Astrocyte (in vitro differentiated cells and primary cell): ENCODE measurements around the gene ZNF23. TPM values are rescaled to one million over a fixed set of nuclear protein-coding genes. Genes with fewer than 3 reads are reported as not detected.

Experiments used
- DNase-seq: peaks from one replicate; pipeline ENCODE4 v3.0.0-alpha.2; 2010; ENCODE audit warnings: low read depth
- FAIRE-seq: peaks from 2 replicates; lab custom pipeline; 2011; peaks lifted over from hg19 to GRCh38; lab: Jason Lieb, UNC
- H2AFZ ChIP-seq: 2 replicates; pipeline ENCODE4 v1.6.0; 2012; ENCODE audit warnings: low read depth, low read length, inconsistent platforms
- H3K27ac ChIP-seq: 2 replicates; pipeline ENCODE4 v1.5.1; 2011; ENCODE audit warnings: low read depth, low read length, inconsistent platforms
- H3K27me3 ChIP-seq: 2 replicates; pipeline ENCODE4 v1.6.0; 2011; ENCODE audit warnings: low read length, inconsistent platforms; ENCODE audit not compliant: insufficient read depth
- H3K36me3 ChIP-seq: 2 replicates; pipeline ENCODE4 v1.5.1; 2011; ENCODE audit warnings: low read length, inconsistent platforms; ENCODE audit not compliant: insufficient read depth
- H3K4me1 ChIP-seq: 2 replicates; pipeline ENCODE4 v1.5.1; 2011; ENCODE audit warnings: low read length, inconsistent platforms; ENCODE audit not compliant: insufficient read depth
- H3K4me2 ChIP-seq: 2 replicates; pipeline ENCODE4 v1.6.0; 2012; ENCODE audit warnings: low read length, inconsistent platforms
- H3K4me3 ChIP-seq: 2 replicates; pipeline ENCODE4 v1.5.1; 2011; ENCODE audit warnings: low read depth, mild to moderate bottlenecking, low read length, inconsistent platforms; ENCODE audit not compliant: insufficient read depth
- H3K79me2 ChIP-seq: 2 replicates; pipeline ENCODE4 v1.6.0; 2012; ENCODE audit warnings: mild to moderate bottlenecking, low read length, inconsistent platforms; ENCODE audit not compliant: insufficient read depth
- H3K9ac ChIP-seq: 2 replicates; pipeline ENCODE4 v1.6.0; 2012; ENCODE audit warnings: mild to moderate bottlenecking, low read length, inconsistent platforms
- H3K9me3 ChIP-seq: 2 replicates; pipeline ENCODE4 v1.5.1; 2012; ENCODE audit warnings: low read depth, mild to moderate bottlenecking, low read length, inconsistent platforms; ENCODE audit not compliant: insufficient read depth
- H4K20me1 ChIP-seq: 2 replicates; pipeline ENCODE4 v1.6.0; 2012; ENCODE audit warnings: low read length, inconsistent platforms; ENCODE audit not compliant: insufficient read depth
- H3K27ac Mint-ChIP-seq: one replicate; pipeline ENCODE4 v1.8.0; 2021; ENCODE audit warnings: mild to moderate bottlenecking, mixed read lengths; ENCODE audit not compliant: unreplicated experiment
- H3K27me3 Mint-ChIP-seq: one replicate; pipeline ENCODE4 v1.8.0; 2021; ENCODE audit warnings: low read depth, mixed read lengths; ENCODE audit not compliant: unreplicated experiment
- H3K36me3 Mint-ChIP-seq: one replicate; pipeline ENCODE4 v1.8.0; 2021; ENCODE audit warnings: low read depth, mixed read lengths; ENCODE audit not compliant: unreplicated experiment
- H3K4me1 Mint-ChIP-seq: one replicate; pipeline ENCODE4 v1.8.0; 2021; ENCODE audit warnings: low read depth, mixed read lengths; ENCODE audit not compliant: unreplicated experiment
- H3K4me3 Mint-ChIP-seq: one replicate; pipeline ENCODE4 v1.8.0; 2021; ENCODE audit warnings: mild to moderate bottlenecking, moderate library complexity, mixed read lengths; ENCODE audit not compliant: unreplicated experiment
- H3K9me3 Mint-ChIP-seq: one replicate; pipeline ENCODE4 v1.8.0; 2021; ENCODE audit warnings: mild to moderate bottlenecking, mixed read lengths; ENCODE audit not compliant: unreplicated experiment
- EZH2 ChIP-seq: IDR thresholded peaks from 2 replicates; pipeline ENCODE4 v1.6.1; 2012; ENCODE audit warnings: mild to moderate bottlenecking, low read length, inconsistent platforms; ENCODE audit not compliant: insufficient read depth
- total RNA-seq: library from RNA; stranded (reverse); gene quantifications from 2 replicates; pipeline ENCODE4 v1.2.1, GENCODE V29; 2021
- TF ChIP-seq, protein P1 (sequence below): IDR thresholded peaks from 2 replicates; pipeline ENCODE4 v1.5.1; 2011; ENCODE audit warnings: low read depth, mild to moderate bottlenecking, inconsistent platforms, low read length, moderate library complexity; ENCODE audit not compliant: insufficient read depth

The ZNF23 gene
- total RNA-seq, 1 donor from 2014 or later = 12.4 TPM

GRCh38 chr16:71408536-71408935, 53.5 kb downstream of the ZNF23 start:
- Histone ChIP-seq H3K79me2 (no peaks in the 10 kb centered on the region), H3K27ac (no peak overlapping the region), H4K20me1 (no peaks in the 10 kb centered on the region), H3K4me2 (no peak overlapping the region), H3K9ac (no peak overlapping the region), H3K9me3 (peaks cover 3% of the 10 kb centered on the region), H3K4me3 (no peak overlapping the region), H3K36me3 (no peaks in the 10 kb centered on the region), H2AFZ (no peak overlapping the region), H3K27me3 (peaks cover 4% of the 10 kb centered on the region), H3K4me1 (no peaks in the 10 kb centered on the region)
- H3K4me3 Mint-ChIP-seq = no peak overlapping the region
- H3K27me3 Mint-ChIP-seq = peaks cover 36% of the 10 kb centered on the region
- no peaks in the 10 kb centered on the region for H3K4me1 Mint-ChIP-seq
- peaks cover 12% of the 10 kb centered on the region for H3K9me3 Mint-ChIP-seq
- FAIRE-seq = no peak
- no peak for DNase-seq
- TF ChIP-seq EZH2 = no peak
- TF ChIP-seq, protein P1, sequence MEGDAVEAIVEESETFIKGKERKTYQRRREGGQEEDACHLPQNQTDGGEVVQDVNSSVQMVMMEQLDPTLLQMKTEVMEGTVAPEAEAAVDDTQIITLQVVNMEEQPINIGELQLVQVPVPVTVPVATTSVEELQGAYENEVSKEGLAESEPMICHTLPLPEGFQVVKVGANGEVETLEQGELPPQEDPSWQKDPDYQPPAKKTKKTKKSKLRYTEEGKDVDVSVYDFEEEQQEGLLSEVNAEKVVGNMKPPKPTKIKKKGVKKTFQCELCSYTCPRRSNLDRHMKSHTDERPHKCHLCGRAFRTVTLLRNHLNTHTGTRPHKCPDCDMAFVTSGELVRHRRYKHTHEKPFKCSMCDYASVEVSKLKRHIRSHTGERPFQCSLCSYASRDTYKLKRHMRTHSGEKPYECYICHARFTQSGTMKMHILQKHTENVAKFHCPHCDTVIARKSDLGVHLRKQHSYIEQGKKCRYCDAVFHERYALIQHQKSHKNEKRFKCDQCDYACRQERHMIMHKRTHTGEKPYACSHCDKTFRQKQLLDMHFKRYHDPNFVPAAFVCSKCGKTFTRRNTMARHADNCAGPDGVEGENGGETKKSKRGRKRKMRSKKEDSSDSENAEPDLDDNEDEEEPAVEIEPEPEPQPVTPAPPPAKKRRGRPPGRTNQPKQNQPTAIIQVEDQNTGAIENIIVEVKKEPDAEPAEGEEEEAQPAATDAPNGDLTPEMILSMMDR = no peak
- H3K27ac Mint-ChIP-seq = no peak overlapping the region
- H3K36me3 Mint-ChIP-seq = peaks cover 3% of the 10 kb centered on the region

GRCh38 chr16:71407731-71408130, 54.3 kb downstream of the ZNF23 start:
- peaks cover 3% of the 10 kb centered on the region for H3K36me3 Mint-ChIP-seq
- no peak for TF ChIP-seq EZH2
- TF ChIP-seq, protein P1 = no peak
- Histone ChIP-seq H3K4me1 (no peaks in the 10 kb centered on the region), H3K27ac (no peak overlapping the region), H3K9me3 (peaks cover 3% of the 10 kb centered on the region), H3K4me2 (no peak overlapping the region), H3K9ac (no peak overlapping the region), H3K4me3 (no peak overlapping the region), H2AFZ (no peak overlapping the region), H3K36me3 (no peaks in the 10 kb centered on the region), H3K79me2 (no peaks in the 10 kb centered on the region), H4K20me1 (no peaks in the 10 kb centered on the region), H3K27me3 (peaks cover 4% of the 10 kb centered on the region)
- peaks cover 12% of the 10 kb centered on the region for H3K9me3 Mint-ChIP-seq
- no peaks in the 10 kb centered on the region for H3K4me1 Mint-ChIP-seq
- no peak for FAIRE-seq
- no peak overlapping the region for H3K27ac Mint-ChIP-seq
- H3K27me3 Mint-ChIP-seq = peaks cover 36% of the 10 kb centered on the region
- no peak for DNase-seq
- no peak overlapping the region for H3K4me3 Mint-ChIP-seq

DNA sequence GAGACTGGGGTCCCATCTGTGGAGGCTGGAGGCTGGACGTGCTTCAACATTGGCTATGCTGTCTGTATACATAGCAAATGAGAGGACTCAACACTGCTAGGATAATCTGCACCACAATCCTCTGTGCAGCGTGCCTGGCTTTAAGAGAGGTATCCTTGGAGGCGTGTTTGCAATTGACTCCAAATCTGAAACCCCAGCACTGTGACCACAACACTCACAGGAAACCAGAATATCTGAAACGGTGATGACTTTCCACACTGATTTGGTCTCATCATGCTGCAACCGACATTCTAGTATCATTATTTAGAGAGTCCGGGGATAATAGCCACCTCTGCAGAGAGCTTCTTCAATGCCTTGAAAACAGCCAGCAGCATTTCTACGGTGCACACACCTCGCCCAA, 55.3 kb downstream of the ZNF23 start:
- Histone ChIP-seq H3K9me3 (peaks cover 3% of the 10 kb centered on the region), H4K20me1 (no peaks in the 10 kb centered on the region), H3K4me1 (no peaks in the 10 kb centered on the region), H3K9ac (no peak overlapping the region), H2AFZ (no peak overlapping the region), H3K4me3 (no peak overlapping the region), H3K79me2 (no peaks in the 10 kb centered on the region), H3K4me2 (no peak overlapping the region), H3K27ac (no peak overlapping the region), H3K36me3 (no peaks in the 10 kb centered on the region), H3K27me3 (peaks cover 4% of the 10 kb centered on the region)
- H3K27me3 Mint-ChIP-seq = peaks cover 42% of the 10 kb centered on the region
- H3K36me3 Mint-ChIP-seq = peaks cover 3% of the 10 kb centered on the region
- no peak overlapping the region for H3K4me3 Mint-ChIP-seq
- FAIRE-seq = no peak
- no peak overlapping the region for H3K27ac Mint-ChIP-seq
- H3K4me1 Mint-ChIP-seq = no peaks in the 10 kb centered on the region
- DNase-seq = no peak
- TF ChIP-seq EZH2 = no peak
- TF ChIP-seq, protein P1 = no peak
- peaks cover 12% of the 10 kb centered on the region for H3K9me3 Mint-ChIP-seq
